HFFc6 (cell line): Measurements from ENCODE around the gene EMC8. TPM values are rescaled to one million over a fixed set of nuclear protein-coding genes. Genes with fewer than 3 reads are reported as not detected.

Experiments
- DNase-seq: peaks from one replicate; pipeline ENCODE4 v3.0.0-alpha.2; 2018
- H3K27ac Mint-ChIP-seq: 2 replicates; pipeline ENCODE4 v1.8.0; 2020; ENCODE audit warnings: mild to moderate bottlenecking, mixed read lengths
- H3K27me3 Mint-ChIP-seq: 2 replicates; pipeline ENCODE4 v1.8.0; 2021; ENCODE audit warnings: mild to moderate bottlenecking, moderate library complexity, mixed read lengths; ENCODE audit not compliant: insufficient read depth
- H3K36me3 Mint-ChIP-seq: 2 replicates; pipeline ENCODE4 v1.8.0; 2021; ENCODE audit warnings: low read depth, mixed read lengths
- H3K4me1 Mint-ChIP-seq: 2 replicates; pipeline ENCODE4 v1.8.0; 2020; ENCODE audit warnings: low read depth, mixed read lengths
- H3K4me3 Mint-ChIP-seq: 2 replicates; pipeline ENCODE4 v1.8.0; 2020; ENCODE audit warnings: mild to moderate bottlenecking, moderate library complexity, mixed read lengths
- H3K9me3 Mint-ChIP-seq: 2 replicates; pipeline ENCODE4 v1.8.0; 2020; ENCODE audit warnings: mild to moderate bottlenecking, mixed read lengths
- total RNA-seq, 6 experiments: library from RNA; stranded (reverse); fragmentation: NEBNext Ultra II Directional; extraction: Animal tissue kit (Norgen Biotek cat#: 25700); gene quantifications; 2 replicates in 1 of 6; 3 replicates in 5 of 6; pipeline ENCODE4 v1.2.3, GENCODE V29; 2021
- TF ChIP-seq, protein P1 (sequence below): fragments of 200-600 bp; sonication (generic); IDR thresholded peaks from 2 replicates; pipeline ENCODE4 v1.5.0; 2021; ENCODE audit warnings: antibody characterized with exemption, mild to moderate bottlenecking

EMC8 gene
- total RNA-seq, 6 experiments from 2014 or later, result 31.7 to 38.4 (median 36.6) TPM

DNA sequence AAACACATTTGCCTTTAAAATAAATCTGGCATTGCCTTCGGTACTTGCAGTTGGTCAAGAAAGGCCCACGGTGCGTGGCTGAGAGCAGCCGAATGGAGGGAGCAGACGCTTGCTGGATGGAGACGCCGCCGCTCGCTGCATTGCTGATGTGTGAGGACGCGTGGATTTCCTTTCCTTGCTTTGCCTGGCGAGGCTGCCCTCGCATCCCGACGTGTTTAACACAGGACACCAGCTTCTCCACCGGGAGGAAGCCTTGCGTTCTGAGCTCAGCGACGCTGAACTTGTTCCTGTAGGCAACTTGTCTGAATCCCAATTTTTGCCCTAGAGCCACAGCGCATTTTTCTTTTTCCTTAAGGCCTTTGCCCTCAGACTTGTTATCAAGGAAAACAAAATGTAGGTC, 45.9 kb upstream of the EMC8 start:
- H3K4me3 Mint-ChIP-seq, result no peak overlapping the region
- DNase-seq, result no peak
- H3K27ac Mint-ChIP-seq, result no peak overlapping the region
- H3K9me3 Mint-ChIP-seq, result peaks cover 7% of the 10 kb centered on the region; the same call in 1 of the 2 replicates
- H3K4me1 Mint-ChIP-seq, result no peaks in the 10 kb centered on the region
- peaks cover 68% of the 10 kb centered on the region for H3K27me3 Mint-ChIP-seq
- TF ChIP-seq, protein P1, sequence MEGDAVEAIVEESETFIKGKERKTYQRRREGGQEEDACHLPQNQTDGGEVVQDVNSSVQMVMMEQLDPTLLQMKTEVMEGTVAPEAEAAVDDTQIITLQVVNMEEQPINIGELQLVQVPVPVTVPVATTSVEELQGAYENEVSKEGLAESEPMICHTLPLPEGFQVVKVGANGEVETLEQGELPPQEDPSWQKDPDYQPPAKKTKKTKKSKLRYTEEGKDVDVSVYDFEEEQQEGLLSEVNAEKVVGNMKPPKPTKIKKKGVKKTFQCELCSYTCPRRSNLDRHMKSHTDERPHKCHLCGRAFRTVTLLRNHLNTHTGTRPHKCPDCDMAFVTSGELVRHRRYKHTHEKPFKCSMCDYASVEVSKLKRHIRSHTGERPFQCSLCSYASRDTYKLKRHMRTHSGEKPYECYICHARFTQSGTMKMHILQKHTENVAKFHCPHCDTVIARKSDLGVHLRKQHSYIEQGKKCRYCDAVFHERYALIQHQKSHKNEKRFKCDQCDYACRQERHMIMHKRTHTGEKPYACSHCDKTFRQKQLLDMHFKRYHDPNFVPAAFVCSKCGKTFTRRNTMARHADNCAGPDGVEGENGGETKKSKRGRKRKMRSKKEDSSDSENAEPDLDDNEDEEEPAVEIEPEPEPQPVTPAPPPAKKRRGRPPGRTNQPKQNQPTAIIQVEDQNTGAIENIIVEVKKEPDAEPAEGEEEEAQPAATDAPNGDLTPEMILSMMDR, result no peak
- no peaks in the 10 kb centered on the region for H3K36me3 Mint-ChIP-seq

GRCh38 chr16:85844786-85845185, 45.4 kb upstream of the EMC8 start:
- no peak for DNase-seq
- Mint-ChIP-seq H3K27ac (no peak overlapping the region), H3K27me3 (peaks cover 66% of the 10 kb centered on the region), H3K4me1 (no peaks in the 10 kb centered on the region), H3K4me3 (no peak overlapping the region), H3K36me3 (no peaks in the 10 kb centered on the region), H3K9me3 (peaks cover 7% of the 10 kb centered on the region; the same call in 1 of the 2 replicates)
- TF ChIP-seq, protein P1, result no peak

DNA sequence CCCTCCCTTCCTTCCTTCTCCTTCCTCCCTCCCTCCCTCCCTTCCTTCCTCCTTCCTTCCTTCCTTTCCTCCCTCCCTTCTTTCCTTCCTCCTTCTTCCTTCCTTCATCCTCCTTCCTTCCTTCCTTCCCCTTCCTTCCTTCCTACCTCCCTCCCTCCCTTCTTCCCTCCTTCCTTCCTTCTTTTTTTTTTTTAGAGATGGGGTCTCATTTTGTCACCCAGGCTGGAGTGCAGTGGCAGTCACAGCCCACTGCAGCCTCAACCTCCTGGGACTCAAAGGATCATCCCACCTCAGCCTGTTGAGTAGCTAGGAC, 44.8 kb upstream of the EMC8 start:
- TF ChIP-seq, protein P1, result no peak
- no peak overlapping the region for H3K27ac Mint-ChIP-seq
- H3K27me3 Mint-ChIP-seq, result peaks cover 66% of the 10 kb centered on the region
- no peaks in the 10 kb centered on the region for H3K4me1 Mint-ChIP-seq
- DNase-seq, result no peak
- H3K36me3 Mint-ChIP-seq, result no peaks in the 10 kb centered on the region
- no peak overlapping the region for H3K4me3 Mint-ChIP-seq
- peaks cover 7% of the 10 kb centered on the region; the same call in 1 of the 2 replicates for H3K9me3 Mint-ChIP-seq

GRCh38 chr16:85843471-85844168, 44.3 kb upstream of the EMC8 start:
- TF ChIP-seq, protein P1, result no peak
- no peak overlapping the region for H3K27ac Mint-ChIP-seq
- H3K9me3 Mint-ChIP-seq, result peaks cover 7% of the 10 kb centered on the region; the same call in 1 of the 2 replicates
- H3K36me3 Mint-ChIP-seq, result no peaks in the 10 kb centered on the region
- H3K27me3 Mint-ChIP-seq, result peaks cover 67% of the 10 kb centered on the region
- H3K4me3 Mint-ChIP-seq, result no peak overlapping the region
- no peak for DNase-seq
- H3K4me1 Mint-ChIP-seq, result no peaks in the 10 kb centered on the region

- Mint-ChIP-seq H3K9me3 (peaks cover 7% of the 10 kb centered on the region; the same call in 1 of the 2 replicates), H3K4me3 (no peak overlapping the region), H3K27me3 (peaks cover 64% of the 10 kb centered on the region), H3K36me3 (no peaks in the 10 kb centered on the region), H3K4me1 (no peaks in the 10 kb centered on the region), H3K27ac (no peak overlapping the region)
- TF ChIP-seq, protein P1, result no peak
- no peak for DNase-seq
These were observed 43.5 kb upstream of the EMC8 start for GRCh38 chr16:85842848-85843247.
